Keratinocyte (primary cell): ENCODE data around the gene PRKD2. TPM values are rescaled to one million over a fixed set of nuclear protein-coding genes. Genes with fewer than 3 reads are reported as not detected.

Experiments
- DNase-seq: peaks from one replicate; pipeline ENCODE4 v3.0.0-alpha.2; 2011; ENCODE audit warnings: low read depth, missing footprints, low spot score
- FAIRE-seq: peaks from 2 replicates; lab custom pipeline; 2011; peaks lifted over from hg19 to GRCh38; lab: Jason Lieb, UNC
- H2AFZ ChIP-seq: 2 replicates; pipeline ENCODE4 v1.6.0; 2012; ENCODE audit warnings: low read length, control low read depth, inconsistent platforms; ENCODE audit not compliant: control insufficient read depth
- H3K27ac ChIP-seq: 2 replicates; pipeline ENCODE4 v1.5.1; 2011; ENCODE audit warnings: low read length; ENCODE audit not compliant: control insufficient read depth, insufficient read depth
- H3K27me3 ChIP-seq: 3 replicates; pipeline ENCODE4 v1.6.0; 2011; ENCODE audit warnings: low read length; ENCODE audit not compliant: control insufficient read depth, insufficient read depth; ENCODE audit errors: extremely low read depth
- H3K36me3 ChIP-seq, 2 experiments: 2 replicates in 1 of 2; 3 replicates in 1 of 2; pipeline ENCODE4 v1.5.1; 2011; ENCODE audit warnings: low read length in 2 of 2, mild to moderate bottlenecking in 1 of 2; ENCODE audit not compliant: control insufficient read depth in 2 of 2, insufficient read depth in 2 of 2; ENCODE audit errors: extremely low read depth in 1 of 2
- H3K4me1 ChIP-seq: 3 replicates; pipeline ENCODE4 v1.5.1; 2011; ENCODE audit warnings: low read length; ENCODE audit not compliant: control insufficient read depth, insufficient read depth; ENCODE audit errors: extremely low read depth
- H3K4me2 ChIP-seq: 3 replicates; pipeline ENCODE4 v1.6.0; 2011; ENCODE audit warnings: low read depth, low read length; ENCODE audit not compliant: control insufficient read depth, insufficient read depth; ENCODE audit errors: extremely low read depth
- H3K4me3 ChIP-seq, 3 experiments: fragments of 200-600 bp in 1 of 3; sonication (generic) in 1 of 3; 2 replicates in 2 of 3; 3 replicates in 1 of 3; pipeline ENCODE4 v1.5.1; 2011 to 2016; ENCODE audit warnings: low read length in 3 of 3, mild to moderate bottlenecking in 3 of 3, control low read depth in 2 of 3, inconsistent platforms in 1 of 3, low read depth in 1 of 3, mixed read lengths in 1 of 3, mixed run types in 1 of 3, moderate library complexity in 1 of 3; ENCODE audit not compliant: control insufficient read depth in 2 of 3, insufficient read depth in 2 of 3; ENCODE audit errors: extremely low read depth in 1 of 3
- H3K79me2 ChIP-seq: 2 replicates; pipeline ENCODE4 v1.6.0; 2012; ENCODE audit warnings: low read length; ENCODE audit not compliant: control insufficient read depth, insufficient read depth
- H3K9ac ChIP-seq: 3 replicates; pipeline ENCODE4 v1.6.0; 2011; ENCODE audit warnings: low read length; ENCODE audit not compliant: control insufficient read depth, insufficient read depth; ENCODE audit errors: extremely low read depth
- H3K9me1 ChIP-seq: 3 replicates; pipeline ENCODE4 v1.6.0; 2011; ENCODE audit warnings: low read length; ENCODE audit not compliant: control insufficient read depth, insufficient read depth; ENCODE audit errors: extremely low read depth
- H3K9me3 ChIP-seq: 2 replicates; pipeline ENCODE4 v1.5.1; 2012; ENCODE audit warnings: low read depth, low read length; ENCODE audit not compliant: control insufficient read depth
- H4K20me1 ChIP-seq: 3 replicates; pipeline ENCODE4 v1.6.0; 2011; ENCODE audit warnings: low read length; ENCODE audit not compliant: control insufficient read depth, insufficient read depth; ENCODE audit errors: extremely low read depth
- CTCF ChIP-seq, 3 experiments: IDR thresholded peaks in 1 of 3; conservative IDR thresholded peaks in 1 of 3; optimal IDR thresholded peaks in 1 of 3; 2 replicates in 2 of 3; 3 replicates in 1 of 3; pipeline versions ENCODE3 to v1.5.1; 2011; ENCODE audit warnings: low read length in 3 of 3, mild to moderate bottlenecking in 3 of 3, moderate library complexity in 2 of 3, control low read depth in 1 of 3, inconsistent platforms in 1 of 3; ENCODE audit not compliant: insufficient read depth in 2 of 3; ENCODE audit errors: extremely low read depth in 1 of 3
- EZH2 ChIP-seq: IDR thresholded peaks from one replicate; pipeline ENCODE4 v1.6.1; 2012; ENCODE audit warnings: inconsistent platforms, mild to moderate bottlenecking, low read length, moderate library complexity
- dilution Hi-C: fragments of 300-500 bp; cut with MboI; formaldehyde crosslinking; loops from one replicate; pipeline ENCODE4 v1.7.0; 2020; ENCODE audit warnings: low sequenced_read_pairs; ENCODE audit not compliant: extremely low pct_ligation_motif_present
- polyA plus RNA-seq, 5 experiments: library from polyadenylated mRNA; depleted of rRNA in 3 of 5; stranded (reverse) in 3 of 5; stranded (forward) in 1 of 5; unstranded in 1 of 5; fragments of >200 nt; gene quantifications; 1 replicate in 1 of 5; 2 replicates in 3 of 5; 3 replicates in 1 of 5; pipeline versions ENCODE4 v1.2.1 to v1.2.3, GENCODE V29; 2011 to 2012; ENCODE audit warnings: missing spikeins in 2 of 5, low read depth in 1 of 5, low replicate concordance in 1 of 5

Gene PRKD2
- polyA plus RNA-seq, 1 donor (not counting 4 experiments of a cell fraction or from before 2014, with no cell fraction given), result 9.9 TPM

DNA sequence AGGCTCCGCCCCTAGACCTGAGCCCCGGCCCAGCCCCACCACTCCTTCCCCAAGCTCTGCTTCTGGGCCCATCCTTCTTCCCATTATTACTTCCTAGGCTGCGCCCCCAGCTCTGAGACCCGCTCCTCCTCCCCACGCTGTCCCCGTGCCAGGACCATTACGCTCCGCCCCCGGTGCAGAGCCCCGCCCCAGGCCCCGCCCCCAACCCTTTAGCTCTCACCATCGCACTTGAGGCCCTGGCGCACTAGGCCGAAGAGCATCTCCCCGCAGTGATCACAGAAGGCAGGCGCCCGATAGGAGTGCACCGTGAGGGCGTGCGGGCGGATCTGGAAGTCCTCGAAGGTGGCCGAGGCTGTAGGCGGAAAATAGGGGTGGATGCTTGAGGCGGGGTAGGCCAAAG is 6.2 kb downstream of the PRKD2 start:
- no peak overlapping the region for H3K9ac ChIP-seq
- no peak overlapping the region for H2AFZ ChIP-seq
- H3K79me2 ChIP-seq, result peaks cover 17% of the 10 kb centered on the region
- H3K4me2 ChIP-seq, result no peak overlapping the region
- no peaks in the 10 kb centered on the region for H3K27me3 ChIP-seq
- no peaks in the 10 kb centered on the region for H4K20me1 ChIP-seq
- FAIRE-seq (no peak), DNase-seq (no peak)
- no peaks in the 10 kb centered on the region for H3K9me3 ChIP-seq
- no peaks in the 10 kb centered on the region for H3K9me1 ChIP-seq
- no peak for TF ChIP-seq EZH2
- no peak for TF ChIP-seq CTCF (optimal IDR thresholded peaks at IDR 0.05 in 1 of 3, IDR thresholded peaks at IDR 0.05 in 1 of 3, conservative IDR thresholded peaks at IDR 0.05 in 1 of 3; ENCODE audit: extremely low read depth in 1 of 3, insufficient read depth in 2 of 3, low read length in 3 of 3)
- dilution Hi-C loops, result no loop called here
- no peak overlapping the region for H3K4me3 ChIP-seq
- peaks cover 4 to 22% of the 10 kb centered on the region in 2 experiments for H3K36me3 ChIP-seq
- H3K4me1 ChIP-seq, result peaks cover 10% of the 10 kb centered on the region
- H3K27ac ChIP-seq, result no peak overlapping the region

GRCh38 chr19:46704379-46705076 is 12.4 kb downstream of the PRKD2 start:
- dilution Hi-C loops, result no loop called here
- Histone ChIP-seq H3K79me2 (no peaks in the 10 kb centered on the region), H3K4me3 (no peak overlapping the region), H3K9me1 (no peaks in the 10 kb centered on the region), H3K36me3 (peaks cover 35 to 39% of the 10 kb centered on the region in 2 experiments), H3K4me2 (no peak overlapping the region), H3K9me3 (no peaks in the 10 kb centered on the region), H3K4me1 (no peaks in the 10 kb centered on the region), H3K9ac (no peak overlapping the region), H3K27me3 (no peaks in the 10 kb centered on the region), H3K27ac (no peak overlapping the region), H2AFZ (no peak overlapping the region), H4K20me1 (no peaks in the 10 kb centered on the region)
- no peak for DNase-seq
- FAIRE-seq, result peak; percentile 52
- TF ChIP-seq EZH2 (no peak), CTCF (optimal IDR thresholded peaks at IDR 0.05 in 1 of 3, IDR thresholded peaks at IDR 0.05 in 1 of 3, conservative IDR thresholded peaks at IDR 0.05 in 1 of 3; ENCODE audit: extremely low read depth in 1 of 3, insufficient read depth in 2 of 3, low read length in 3 of 3) (peak; percentile 84 to 96 (median 94))
